Endothelial cell of hepatic sinusoid (primary cell): ENCODE results near the gene PIGZ.

ENCODE experiments used
- in situ Hi-C: cut with HindIII; loops from 2 replicates; pipeline ENCODE4 v1.10.0; 2017; ENCODE audit warnings: low sequenced_read_pairs

Gene PIGZ

DNA sequence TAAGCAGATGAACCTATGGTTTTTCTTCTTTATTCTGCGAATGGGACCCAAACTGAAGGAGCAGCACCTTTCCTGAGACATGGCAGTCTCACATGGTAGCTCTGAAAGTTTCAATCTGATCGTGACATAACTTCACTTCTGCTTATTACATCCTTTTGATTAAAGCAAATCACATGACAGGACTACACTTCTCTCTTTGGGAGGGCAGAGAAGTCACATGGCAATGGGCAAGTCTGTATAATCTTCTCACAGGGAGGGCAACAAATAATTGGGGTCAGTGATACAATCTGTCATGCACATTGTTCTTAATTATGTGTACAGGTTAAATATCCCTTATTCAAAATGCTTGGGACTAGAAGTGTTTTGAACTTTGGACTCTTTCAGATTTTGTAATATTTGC, 47.9 kb downstream of the PIGZ start:
- in situ Hi-C loops = no loop called here

DNA sequence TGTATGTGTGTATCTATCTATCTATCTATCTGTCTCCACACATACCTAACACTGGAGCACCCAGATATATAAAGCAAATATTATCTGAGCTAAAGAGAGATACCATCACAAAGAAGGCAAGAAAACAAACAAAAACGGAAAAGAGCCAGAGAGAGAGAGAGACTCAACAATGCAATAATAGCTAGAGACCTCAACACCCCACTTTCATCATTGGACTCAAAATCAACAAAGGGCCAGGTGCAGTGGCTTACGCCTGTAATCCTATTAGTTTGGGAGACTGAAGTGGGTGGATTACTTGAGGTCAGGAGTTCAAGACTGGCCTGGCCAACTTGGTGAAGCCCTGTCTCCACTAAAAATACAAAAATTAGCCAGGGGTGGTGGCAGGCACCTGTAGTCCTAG, 49.7 kb downstream of the PIGZ start:
- in situ Hi-C loops = no loop called here

DNA sequence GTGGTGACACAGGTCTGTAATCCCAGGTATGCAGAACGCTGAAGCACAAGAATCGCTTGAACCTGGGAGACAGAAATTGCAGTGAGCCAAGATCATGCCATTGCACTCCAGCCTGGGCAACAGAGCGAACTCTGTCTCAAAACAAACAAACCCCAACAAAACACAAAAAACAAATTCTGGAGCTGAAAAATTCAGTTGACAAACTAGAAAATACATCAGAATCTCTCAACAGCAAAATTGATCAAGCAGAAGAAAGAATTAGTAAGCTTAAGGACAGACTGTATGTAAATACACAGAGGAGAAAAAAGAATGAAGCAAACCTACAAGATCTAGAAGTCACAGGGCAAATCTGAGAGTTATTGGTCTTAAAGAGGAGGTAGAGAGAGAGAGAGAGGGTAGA, 51.6 kb downstream of the PIGZ start:
- in situ Hi-C loops = no loop called here

DNA sequence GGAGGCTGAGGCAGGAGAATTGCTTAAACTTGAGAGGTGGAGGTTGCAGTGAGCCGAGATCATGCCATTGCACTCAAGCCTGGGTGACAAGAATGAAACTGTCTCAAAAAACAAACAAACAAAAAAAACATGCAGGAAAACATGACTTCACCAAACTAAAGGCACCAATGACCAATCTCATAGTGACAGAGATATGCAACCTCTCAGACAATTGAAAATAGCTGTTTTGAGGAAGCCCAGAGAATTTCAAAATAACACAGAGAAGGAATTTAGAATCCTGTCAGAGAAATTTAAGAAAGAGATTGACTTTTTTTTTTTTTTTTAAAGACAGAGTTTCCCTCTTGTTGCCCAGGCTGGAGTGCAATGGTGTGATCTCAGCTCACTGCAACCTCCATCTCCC, 52.4 kb downstream of the PIGZ start:
- in situ Hi-C loops = no loop called here

DNA sequence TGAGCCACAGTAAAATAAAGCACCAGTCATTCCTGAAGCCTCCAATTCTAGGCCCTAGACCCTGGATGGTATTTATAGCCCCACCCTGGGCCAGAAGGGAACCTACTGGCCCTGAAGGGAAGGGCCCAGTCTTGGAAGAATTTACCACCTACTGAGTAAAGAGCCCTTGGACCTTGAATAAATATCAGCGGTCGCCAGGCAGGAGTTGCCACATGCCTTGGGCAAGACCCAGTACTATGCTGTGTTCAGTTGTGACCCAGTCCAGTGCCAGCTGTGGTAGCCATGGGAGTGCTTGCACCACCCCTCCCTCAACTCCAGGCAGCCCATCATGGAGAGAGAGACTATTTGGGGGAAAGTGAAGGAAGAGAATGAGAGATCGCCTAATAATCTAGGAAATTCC, 53.3 kb downstream of the PIGZ start:
- in situ Hi-C loops = no loop called here

DNA sequence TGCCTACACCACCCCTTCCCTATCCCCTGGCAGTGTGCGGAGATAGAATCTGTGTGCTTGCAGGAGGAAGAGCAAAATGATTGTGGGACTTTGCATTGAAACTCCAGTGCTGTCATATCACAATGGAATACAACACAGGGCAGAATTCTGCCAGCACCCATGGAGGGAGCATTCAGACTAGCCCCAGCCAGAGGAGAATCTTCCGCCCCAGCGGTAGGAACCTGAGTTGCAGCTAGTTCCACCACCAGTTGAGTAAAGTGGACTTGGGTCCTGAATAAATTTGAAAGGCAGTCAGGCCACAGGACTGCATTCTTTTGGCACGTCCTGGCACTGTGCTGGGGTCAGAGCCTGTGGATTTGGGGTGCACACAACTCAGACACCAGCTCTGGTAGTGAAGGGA, 53.8 kb downstream of the PIGZ start:
- in situ Hi-C loops = no loop called here

DNA sequence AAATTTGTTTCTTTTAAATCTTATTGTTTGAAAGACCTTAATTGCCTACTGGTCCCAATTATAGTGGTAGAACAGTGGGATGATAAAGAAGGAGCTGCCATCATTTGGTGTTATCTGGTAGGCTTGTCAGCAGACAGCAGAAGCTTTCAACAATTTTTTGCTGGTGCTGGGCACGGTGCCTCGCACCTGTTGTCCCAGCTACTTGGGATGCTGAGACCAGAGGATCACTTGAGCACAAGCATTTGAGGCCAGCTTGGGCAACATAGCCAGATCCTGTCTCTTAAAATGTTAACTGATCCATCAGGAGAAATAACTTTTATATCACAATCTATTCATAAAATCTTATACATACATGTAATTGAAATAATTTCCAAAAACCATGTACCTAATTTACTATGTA, 64.9 kb downstream of the PIGZ start:
- in situ Hi-C loops = no loop called here

DNA sequence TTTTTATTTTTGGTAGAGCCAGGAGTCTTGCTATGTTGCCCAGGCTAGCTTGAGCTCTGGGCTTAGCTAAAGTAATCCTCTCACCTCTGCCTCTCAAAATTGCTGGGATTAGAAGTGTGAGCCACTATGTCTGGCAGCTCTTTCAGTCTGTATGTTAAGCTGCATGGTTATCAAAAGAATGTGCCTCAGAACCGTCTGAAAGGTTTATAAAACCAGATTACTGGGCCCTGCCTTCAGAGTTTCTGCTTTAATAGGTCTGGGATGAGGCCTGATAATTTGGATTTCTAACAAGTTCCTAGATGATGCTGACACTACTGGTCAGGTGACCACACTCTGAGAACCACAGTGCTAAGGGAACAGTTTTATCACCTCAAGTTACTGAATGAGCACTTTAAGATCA, 66.3 kb downstream of the PIGZ start:
- in situ Hi-C loops = no loop called here

DNA sequence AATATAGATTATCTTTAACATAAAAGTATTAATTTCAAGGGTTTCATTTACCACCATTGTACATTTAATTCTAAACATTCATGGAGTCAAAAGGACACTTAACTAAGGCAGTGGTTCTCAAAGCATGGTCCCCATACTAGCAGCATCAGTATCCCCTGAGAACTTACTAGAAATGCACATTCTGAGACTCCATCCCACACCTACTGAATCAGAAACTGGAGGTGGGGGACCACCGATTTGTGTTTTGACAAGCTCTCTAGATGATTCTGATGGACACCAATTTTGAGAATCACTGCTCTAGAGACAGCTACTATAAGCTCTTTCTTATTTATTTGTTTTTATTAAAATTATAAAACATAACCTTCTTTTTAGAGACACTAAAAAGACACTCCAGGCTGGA, 66.9 kb downstream of the PIGZ start:
- in situ Hi-C loops = no loop called here
